ENCODE measurements around the gene NEDD1. TPM values are rescaled to one million over a fixed set of nuclear protein-coding genes. Genes with fewer than 3 reads are reported as not detected.

The NEDD1 gene, protein sequence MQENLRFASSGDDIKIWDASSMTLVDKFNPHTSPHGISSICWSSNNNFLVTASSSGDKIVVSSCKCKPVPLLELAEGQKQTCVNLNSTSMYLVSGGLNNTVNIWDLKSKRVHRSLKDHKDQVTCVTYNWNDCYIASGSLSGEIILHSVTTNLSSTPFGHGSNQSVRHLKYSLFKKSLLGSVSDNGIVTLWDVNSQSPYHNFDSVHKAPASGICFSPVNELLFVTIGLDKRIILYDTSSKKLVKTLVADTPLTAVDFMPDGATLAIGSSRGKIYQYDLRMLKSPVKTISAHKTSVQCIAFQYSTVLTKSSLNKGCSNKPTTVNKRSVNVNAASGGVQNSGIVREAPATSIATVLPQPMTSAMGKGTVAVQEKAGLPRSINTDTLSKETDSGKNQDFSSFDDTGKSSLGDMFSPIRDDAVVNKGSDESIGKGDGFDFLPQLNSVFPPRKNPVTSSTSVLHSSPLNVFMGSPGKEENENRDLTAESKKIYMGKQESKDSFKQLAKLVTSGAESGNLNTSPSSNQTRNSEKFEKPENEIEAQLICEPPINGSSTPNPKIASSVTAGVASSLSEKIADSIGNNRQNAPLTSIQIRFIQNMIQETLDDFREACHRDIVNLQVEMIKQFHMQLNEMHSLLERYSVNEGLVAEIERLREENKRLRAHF
- total RNA-seq, result 11.0 and 26.5 TPM in 2 replicates

DNA sequence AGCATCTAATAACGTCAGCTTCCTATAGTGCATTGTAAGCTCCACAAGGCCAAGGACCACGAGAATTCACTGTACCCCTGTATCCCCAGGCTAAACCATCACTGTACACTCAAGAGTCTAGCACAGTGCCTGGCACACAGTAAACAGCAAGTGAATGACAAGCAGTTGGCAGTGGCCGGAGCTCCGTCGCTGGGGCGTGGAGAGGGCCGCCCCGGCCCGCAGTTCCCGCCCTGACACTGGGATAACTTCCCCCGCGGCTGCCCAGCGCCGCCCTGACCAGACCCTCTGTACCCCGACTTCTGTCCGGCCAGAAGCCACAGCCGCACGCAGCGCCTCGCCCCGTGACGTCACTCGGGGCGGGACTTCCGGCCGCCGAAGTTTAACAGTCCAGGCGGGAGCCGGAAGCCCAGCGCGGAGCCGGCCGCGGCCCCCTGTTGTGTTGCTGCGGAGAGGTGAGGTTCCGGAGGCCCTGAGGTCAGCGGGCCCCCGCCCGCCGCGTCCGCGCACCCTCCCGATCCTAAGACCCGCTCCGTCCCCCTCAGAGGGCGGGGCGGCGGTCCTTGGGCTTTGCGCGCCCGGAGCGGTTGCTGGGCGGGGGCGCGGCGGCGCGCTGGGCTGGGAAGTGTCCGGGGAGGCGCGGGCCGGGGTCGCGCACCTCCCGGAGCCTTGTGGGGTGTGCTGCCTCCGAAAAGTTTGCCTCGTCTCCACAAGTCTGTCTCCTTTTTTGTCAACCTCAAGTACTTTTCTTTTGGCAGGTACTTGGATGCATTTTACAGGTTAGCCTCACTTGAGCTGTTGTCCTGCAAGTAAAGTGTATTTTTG is at the start of gene NEDD1:
Gene NEDD1, plus strand, starts transcription at position 409 of the 822 bp plus-strand sequence. CDS start 2,503 bp downstream, outside the sequence.

Small RNAs within 50 kb of the gene (small RNA-seq; reads per million reads assigned to genes)
- not detected for gene RF00019

Measured in placental epithelial cell (primary cell).